ENCODE data around the gene EGFL8. TPM values are rescaled to one million over a fixed set of nuclear protein-coding genes. Genes with fewer than 3 reads are reported as not detected.

The EGFL8 gene
- total RNA-seq, 1 donor from 2014 or later, result 3.8 TPM

DNA sequence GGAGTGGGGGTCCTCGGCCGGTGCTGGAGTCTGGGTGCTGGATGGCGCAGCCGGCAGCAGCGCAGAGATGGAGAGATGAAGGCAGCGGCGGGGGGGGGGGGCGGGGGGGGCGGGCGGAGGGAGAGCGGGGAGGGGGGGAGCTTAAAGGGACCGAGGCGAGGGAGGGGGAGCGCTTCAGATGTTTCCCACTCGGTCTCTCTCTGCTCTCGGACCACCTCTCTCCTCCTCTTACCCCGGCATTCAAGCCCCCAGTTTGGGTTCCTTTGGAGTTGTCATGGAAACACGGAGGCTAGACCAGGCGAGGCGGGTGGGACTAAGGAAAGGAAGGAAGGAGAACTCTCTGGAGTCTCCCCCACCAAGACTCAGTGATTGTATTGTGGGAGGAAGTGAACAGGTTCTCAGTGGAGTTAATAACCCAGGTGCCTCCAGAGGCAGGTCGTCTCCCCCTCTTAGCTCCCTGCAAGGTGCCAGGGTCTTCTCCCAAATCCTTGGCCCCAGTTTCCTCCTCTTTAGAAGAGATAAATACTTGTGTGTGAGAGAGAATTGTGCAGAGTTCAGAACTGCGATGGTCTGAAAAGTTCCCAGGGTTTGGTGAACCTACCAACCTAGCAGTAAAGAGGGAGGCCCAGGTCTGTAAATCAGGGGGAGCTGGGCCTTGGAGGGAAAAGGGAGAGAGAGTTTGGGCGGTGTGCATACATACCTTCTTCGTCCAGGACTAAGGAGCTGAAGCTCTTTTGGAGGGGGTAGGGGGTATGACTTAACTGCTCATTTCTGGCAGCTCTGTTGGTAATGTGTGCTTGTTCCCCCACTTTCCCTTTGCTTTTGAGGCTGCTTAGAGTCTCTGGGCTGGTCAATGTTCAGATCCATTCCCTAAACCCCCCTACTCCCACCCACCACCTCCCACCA, 12.3 kb upstream of the EGFL8 start, which contains the start of gene PRRT1:
TSS of gene PRRT1 (minus strand) at position 77 of the 906 bp plus-strand sequence. CDS start 112 bp downstream, outside the sequence.
- peak within 1 kb of the TSS; percentile 65 for H3K4me3 ChIP-seq
- no peak within 1 kb of the TSS for H2AFZ ChIP-seq (replicated peaks)
- Mint-ChIP-seq H3K27ac (peak within 1 kb of the TSS; percentile 98), H3K36me3 (peaks cover 22% of the 10 kb centered on the region), H3K4me1 (peaks cover 43% of the 10 kb centered on the region), H3K4me3 (peak within 1 kb of the TSS; percentile 100), H3K9me3 (no peaks in the 10 kb centered on the region), H3K27me3 (ENCODE audit: insufficient read depth, low read depth) (peaks cover 14% of the 10 kb centered on the region)
- H3K27me3 ChIP-seq, result peaks cover 61% of the 10 kb centered on the region
- no peaks in the 10 kb centered on the region for H3K9me3 ChIP-seq (ENCODE audit: low read depth)
- peaks cover 18% of the 10 kb centered on the region for H3K4me1 ChIP-seq
- H3K9ac ChIP-seq, result no peak within 1 kb of the TSS
- H3K79me2 ChIP-seq (ENCODE audit: low read depth), result peaks cover 9% of the 10 kb centered on the region
- peak; percentile 58 for DNase-seq (ENCODE audit: low spot score)
- TF ChIP-seq EZH2phosphoT487 (IDR thresholded peaks at IDR 0.05), result no peak
- no peak for TF ChIP-seq CTCF (IDR thresholded peaks at IDR 0.05)
- no peak for TF ChIP-seq EZH2 (IDR thresholded peaks at IDR 0.05)
- H3F3A ChIP-seq (ENCODE audit: low read depth), result peaks cover 18% of the 10 kb centered on the region
- H3K4me2 ChIP-seq, result peak within 1 kb of the TSS; percentile 86
- no peaks in the 10 kb centered on the region for H3K36me3 ChIP-seq
- H3K27ac ChIP-seq, result no peak within 1 kb of the TSS
- H4K20me1 ChIP-seq (ENCODE audit: low read depth), result peaks cover 5% of the 10 kb centered on the region

DNA sequence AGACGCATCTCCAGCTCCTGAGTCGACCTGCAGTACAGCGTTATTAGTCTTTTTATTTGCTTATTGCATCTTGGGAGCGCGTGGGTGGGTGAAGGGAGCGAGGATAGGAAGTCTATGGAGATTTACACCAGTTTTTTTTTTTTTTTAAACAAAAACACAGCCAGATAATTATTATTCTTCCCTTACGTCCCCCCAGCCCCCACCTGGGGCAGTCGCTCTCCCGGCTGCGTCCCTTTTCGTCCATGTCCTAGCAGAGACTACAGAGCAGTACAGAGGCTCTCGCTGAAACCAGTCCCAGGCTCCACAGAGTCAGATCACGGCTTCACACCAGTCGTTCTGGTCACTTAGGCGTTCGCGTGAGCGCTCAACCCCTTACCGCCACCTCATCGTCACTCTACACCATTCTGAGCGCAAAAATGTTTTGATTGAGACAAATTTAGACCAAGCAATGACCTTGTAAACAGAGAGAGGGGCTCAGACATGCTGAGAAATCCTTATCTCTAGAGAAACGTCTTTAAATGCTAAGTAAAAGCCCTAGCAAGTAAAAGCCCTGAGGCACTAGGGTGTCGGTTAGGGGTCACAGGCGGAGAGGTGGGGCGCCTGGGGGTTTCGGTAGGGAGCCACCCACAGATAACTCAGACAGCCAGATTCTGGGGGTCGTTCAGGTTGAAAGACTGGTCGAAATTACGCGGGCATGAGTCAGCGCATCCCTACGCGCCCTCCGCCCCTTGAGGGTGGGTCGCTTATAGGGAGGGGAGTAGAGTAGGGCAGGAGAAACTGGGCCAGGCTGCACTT, 11.4 kb upstream of the EGFL8 start:
- Mint-ChIP-seq H3K27ac (peak overlapping the region; percentile 98), H3K4me1 (peaks cover 43% of the 10 kb centered on the region), H3K27me3 (ENCODE audit: insufficient read depth, low read depth) (peaks cover 19% of the 10 kb centered on the region), H3K9me3 (no peaks in the 10 kb centered on the region), H3K4me3 (peak overlapping the region; percentile 100), H3K36me3 (peaks cover 26% of the 10 kb centered on the region)
- Histone ChIP-seq H3K36me3 (no peaks in the 10 kb centered on the region), H3K27me3 (peaks cover 53% of the 10 kb centered on the region), H4K20me1 (ENCODE audit: low read depth) (peaks cover 5% of the 10 kb centered on the region), H3K27ac (no peak overlapping the region), H2AFZ (replicated peaks) (peak overlapping the region; percentile 74), H3K4me1 (peaks cover 18% of the 10 kb centered on the region), H3K9ac (no peak overlapping the region), H3F3A (ENCODE audit: low read depth) (peaks cover 18% of the 10 kb centered on the region), H3K4me2 (peak overlapping the region; percentile 86), H3K4me3 (peak overlapping the region; percentile 65), H3K79me2 (ENCODE audit: low read depth) (peaks cover 9% of the 10 kb centered on the region), H3K9me3 (ENCODE audit: low read depth) (no peaks in the 10 kb centered on the region)
- no peak for TF ChIP-seq CTCF (IDR thresholded peaks at IDR 0.05)
- no peak for TF ChIP-seq EZH2phosphoT487 (IDR thresholded peaks at IDR 0.05)
- TF ChIP-seq EZH2 (IDR thresholded peaks at IDR 0.05), result peak; percentile 10
- peak; percentile 70 for DNase-seq (ENCODE audit: low spot score)

- H3K9ac ChIP-seq, result peak within 1 kb of the TSS; percentile 35
- no peaks in the 10 kb centered on the region for H3K9me3 Mint-ChIP-seq
- H3K27me3 Mint-ChIP-seq (ENCODE audit: insufficient read depth, low read depth), result peaks cover 19% of the 10 kb centered on the region
- H3K27ac ChIP-seq, result no peak within 1 kb of the TSS
- H3K27me3 ChIP-seq, result peaks cover 44% of the 10 kb centered on the region
- peaks cover 18% of the 10 kb centered on the region for H3F3A ChIP-seq (ENCODE audit: low read depth)
- H3K4me2 ChIP-seq, result peak within 1 kb of the TSS; percentile 86
- H3K79me2 ChIP-seq (ENCODE audit: low read depth), result peaks cover 9% of the 10 kb centered on the region
- H2AFZ ChIP-seq (replicated peaks), result peak within 1 kb of the TSS; percentile 74
- H3K4me1 ChIP-seq, result peaks cover 18% of the 10 kb centered on the region
- H3K4me1 Mint-ChIP-seq, result peaks cover 43% of the 10 kb centered on the region
- no peaks in the 10 kb centered on the region for H3K9me3 ChIP-seq (ENCODE audit: low read depth)
- peaks cover 24% of the 10 kb centered on the region for H3K36me3 Mint-ChIP-seq
- no peaks in the 10 kb centered on the region for H3K36me3 ChIP-seq
- peak within 1 kb of the TSS; percentile 98 for H3K27ac Mint-ChIP-seq
- TF ChIP-seq EZH2phosphoT487 (IDR thresholded peaks at IDR 0.05) (no peak), EZH2 (IDR thresholded peaks at IDR 0.05) (no peak), CTCF (IDR thresholded peaks at IDR 0.05) (peak; percentile 43)
- peak within 1 kb of the TSS; percentile 100 for H3K4me3 Mint-ChIP-seq
- peak within 1 kb of the TSS; percentile 65 for H3K4me3 ChIP-seq
- DNase-seq (ENCODE audit: low spot score), result peak; percentile 93
- H4K20me1 ChIP-seq (ENCODE audit: low read depth), result peaks cover 5% of the 10 kb centered on the region
Measured at GRCh38 chr6:32153564-32154513, 10.6 kb upstream of the EGFL8 start, which contains the start of gene PPT2. PPT2 (plus strand) TSS chr6:32154141; CDS start chr6:32154595, 454 bp downstream.
